ENCODE measurements around the gene OR6N1.

- TF ChIP-seq EZH2 (IDR thresholded peaks at IDR 0.05), result no peak
- no peak for TF ChIP-seq CTCF (IDR thresholded peaks at IDR 0.05 in 2 of 3, conservative IDR thresholded peaks at IDR 0.05 in 1 of 3; ENCODE audit: borderline replicate concordance in 1 of 3, insufficient read depth in 1 of 3, low read depth in 2 of 3, low read length in 2 of 3)
- TF ChIP-seq YY1 (IDR thresholded peaks at IDR 0.05; ENCODE audit: extremely low read depth, insufficient replicate concordance, low read depth, low read length), result no peak
- no peak for TF ChIP-seq POLR2AphosphoS5 (IDR thresholded peaks at IDR 0.05; ENCODE audit: low read depth, low read length)
- TF ChIP-seq MAX (IDR thresholded peaks at IDR 0.05), result no peak
- no peak for TF ChIP-seq ZBTB33 (IDR thresholded peaks at IDR 0.05; ENCODE audit: extremely low read depth, insufficient replicate concordance, low read length)
- no peak for TF ChIP-seq SIN3A (IDR thresholded peaks at IDR 0.05; ENCODE audit: low read depth)
- no peak for TF ChIP-seq RAD21 (IDR thresholded peaks at IDR 0.05; ENCODE audit: low read depth)
- no peak for TF ChIP-seq EZH2phosphoT487 (IDR thresholded peaks at IDR 0.05; ENCODE audit: borderline replicate concordance)
- TF ChIP-seq POLR2A (IDR thresholded peaks at IDR 0.05; ENCODE audit: borderline replicate concordance, extremely low read depth, insufficient read depth, insufficient read length), result no peak
- no peak for TF ChIP-seq REST (IDR thresholded peaks at IDR 0.05; ENCODE audit: low read depth)
Observed at GRCh38 chr1:158731707-158732106, 40.3 kb downstream of the OR6N1 start.
